CD4-positive, CD25-positive, alpha-beta regulatory T cell (primary cell): ENCODE results near the gene TMSB4X. TPM values are rescaled to one million over a fixed set of nuclear protein-coding genes. Genes with fewer than 3 reads are reported as not detected.
"Not testable (repeated sequence)": the region's sequence is repeated elsewhere in the genome, so short reads cannot be mapped to it uniquely, and the experiment has no call there.

Experiments
- ATAC-seq, 2 donors: fragments of 150-1000 bp; cut with Tn5 transposase; one replicate each; pipeline ENCODE4 v1.10.0; 2021; ENCODE audit warnings: low read depth in 2 of 2, moderate number of reproducible peaks in 2 of 2, moderate library complexity in 1 of 2
- DNase-seq, 3 donors: peaks; one replicate each; pipeline versions ENCODE4 v3.0.0 to v3.0.0-alpha.2; 2012 to 2022; ENCODE audit warnings: mixed read lengths in 1 of 3
- H3K27ac ChIP-seq: one replicate; pipeline ENCODE4 v1.7.0; 2013; ENCODE audit warnings: mild to moderate bottlenecking, low read length; ENCODE audit not compliant: insufficient read depth, poor library complexity, severe bottlenecking
- H3K27me3 ChIP-seq: one replicate; pipeline ENCODE4 v1.7.0; 2013; ENCODE audit warnings: low read length; ENCODE audit not compliant: control insufficient read depth, insufficient read depth
- H3K36me3 ChIP-seq: one replicate; pipeline ENCODE4 v1.7.0; 2013; ENCODE audit warnings: mild to moderate bottlenecking, low read length, moderate library complexity; ENCODE audit not compliant: control insufficient read depth, insufficient read depth
- H3K4me1 ChIP-seq: 2 replicates; pipeline ENCODE4 v1.7.0; 2013; ENCODE audit warnings: mild to moderate bottlenecking, low read length; ENCODE audit not compliant: insufficient read depth, control insufficient read depth, poor library complexity, severe bottlenecking
- H3K4me3 ChIP-seq: one replicate; pipeline ENCODE4 v1.7.0; 2013; ENCODE audit warnings: low read depth, mild to moderate bottlenecking, low read length, moderate library complexity
- H3K9me3 ChIP-seq, 2 experiments: 1 replicate in 1 of 2; 2 replicates in 1 of 2; pipeline ENCODE4 v1.7.0; 2013; ENCODE audit warnings: low read length in 2 of 2, mild to moderate bottlenecking in 1 of 2, moderate library complexity in 1 of 2; ENCODE audit not compliant: control insufficient read depth in 2 of 2
- H3K27ac Mint-ChIP-seq, 3 donors: one replicate each; pipeline ENCODE4 v1.8.0; 2020 to 2022; ENCODE audit warnings: mild to moderate bottlenecking in 3 of 3, mixed read lengths in 3 of 3, moderate library complexity in 2 of 3
- H3K27me3 Mint-ChIP-seq: one replicate; pipeline ENCODE4 v1.8.0; 2022; ENCODE audit warnings: mild to moderate bottlenecking, mixed read lengths
- H3K36me3 Mint-ChIP-seq: one replicate; pipeline ENCODE4 v1.8.0; 2020; ENCODE audit warnings: mixed read lengths
- H3K4me1 Mint-ChIP-seq, 4 donors: one replicate each; pipeline ENCODE4 v1.8.0; 2020 to 2022; ENCODE audit warnings: mixed read lengths in 4 of 4, mild to moderate bottlenecking in 1 of 4
- H3K4me3 Mint-ChIP-seq, 4 donors: one replicate each; pipeline ENCODE4 v1.8.0; 2020 to 2022; ENCODE audit warnings: mild to moderate bottlenecking in 4 of 4, mixed read lengths in 4 of 4, moderate library complexity in 3 of 4
- H3K9me3 Mint-ChIP-seq, 7 donors: one replicate each; pipeline ENCODE4 v1.8.0; 2020 to 2022; ENCODE audit warnings: mixed read lengths in 7 of 7, mild to moderate bottlenecking in 3 of 7, moderate library complexity in 2 of 7
- polyA plus RNA-seq, 4 donors: library from polyadenylated mRNA; unstranded; fragments of 300-500 nt; fragmentation: Illumina TruSeq; gene quantifications; one replicate each; pipeline ENCODE4 v1.2.3, GENCODE V29; 2021
- total RNA-seq: library from RNA; stranded (reverse); gene quantifications from one replicate; pipeline ENCODE4 v1.2.3, GENCODE V29; 2022

The TMSB4X gene
- total and polyA plus RNA-seq, 5 donors from 2014 or later = 6,725 to 36,942 (median 34,427) TPM

DNA sequence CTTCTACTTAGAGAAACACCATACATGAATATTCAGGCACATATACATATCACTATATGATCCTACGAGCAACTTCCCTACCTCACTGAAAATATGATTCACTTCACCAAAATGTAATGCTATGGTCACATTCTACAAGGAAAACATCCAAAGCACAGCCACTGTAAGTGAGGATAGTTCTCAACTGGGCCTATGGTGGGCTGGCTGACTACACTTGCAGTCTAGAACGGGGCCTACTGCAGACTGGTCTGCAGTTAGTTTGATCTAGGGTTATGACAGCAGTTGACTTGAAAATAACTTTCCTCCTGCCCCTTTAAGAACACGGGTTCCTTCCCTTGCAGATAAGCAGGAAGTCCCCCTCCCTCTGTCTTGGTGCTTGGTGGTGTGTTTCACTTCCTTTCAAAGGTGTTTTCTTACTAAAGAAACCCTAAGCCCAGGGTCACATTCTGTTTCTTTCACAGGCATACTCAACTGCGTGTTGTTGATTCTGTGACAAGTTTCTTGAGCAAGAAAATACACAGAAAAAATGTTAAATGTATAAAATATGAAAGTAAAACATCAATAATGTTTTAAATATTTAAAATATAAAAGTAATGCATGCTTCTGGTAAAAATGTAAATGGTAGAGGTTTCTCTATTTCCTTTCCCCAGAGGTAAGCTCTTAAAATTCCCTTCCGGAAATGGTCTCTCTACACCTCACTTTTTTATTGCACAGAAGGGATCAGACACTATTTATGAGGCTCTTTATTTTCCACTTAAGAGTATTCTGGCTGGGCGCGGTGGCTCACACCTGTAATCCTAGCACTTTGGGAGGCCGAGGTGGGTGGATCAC is 18.0 kb upstream of the TMSB4X start:
- H3K36me3 ChIP-seq = no peaks in the 10 kb centered on the region
- H3K27ac Mint-ChIP-seq = peak overlapping the region; percentile 97 to 98 (median 98)
- no peaks in the 10 kb centered on the region for H3K9me3 Mint-ChIP-seq
- peak overlapping the region; percentile 89 for H3K27ac ChIP-seq
- no peaks in the 10 kb centered on the region for H3K27me3 Mint-ChIP-seq
- ATAC-seq (peak; percentile 79), DNase-seq (peak; percentile 61 to 95 (median 86))
- no peaks in the 10 kb centered on the region for H3K27me3 ChIP-seq
- peak overlapping the region; percentile 75 to 97 (median 88) for H3K4me3 Mint-ChIP-seq
- H3K36me3 Mint-ChIP-seq = no peaks in the 10 kb centered on the region
- peaks cover 24 to 88% (median 43%) of the 10 kb centered on the region in 4 donors for H3K4me1 Mint-ChIP-seq
- H3K9me3 ChIP-seq = no peaks in the 10 kb centered on the region
- peak overlapping the region; percentile 76 for H3K4me3 ChIP-seq
- H3K4me1 ChIP-seq = peaks cover 88% of the 10 kb centered on the region

DNA sequence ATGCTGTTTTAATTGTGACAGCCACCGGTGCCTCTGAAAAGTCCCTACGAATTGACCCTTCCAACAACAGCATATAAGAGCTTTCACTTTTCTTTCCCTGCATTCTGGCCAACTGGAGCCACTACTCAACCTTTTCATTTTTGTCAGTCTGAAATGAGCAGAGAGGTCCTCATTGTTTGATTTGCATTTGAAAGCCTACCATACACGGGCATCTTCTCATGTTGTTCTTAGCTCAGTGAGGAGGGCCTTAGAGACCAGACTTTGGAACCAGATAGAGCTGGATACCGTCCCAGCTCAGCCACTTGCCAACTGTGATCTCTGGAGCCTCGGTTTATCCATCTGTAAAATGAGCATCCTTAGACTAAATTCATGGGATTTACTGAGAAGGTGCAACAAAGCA is 16.9 kb upstream of the TMSB4X start:
- peak overlapping the region; percentile 72 for H3K4me3 ChIP-seq
- Mint-ChIP-seq H3K9me3 (no peaks in the 10 kb centered on the region), H3K4me1 (peaks cover 22 to 83% (median 39%) of the 10 kb centered on the region in 4 donors), H3K4me3 (peak overlapping the region; percentile 43 to 90 (median 78)), H3K36me3 (no peaks in the 10 kb centered on the region), H3K27ac (peak overlapping the region; percentile 93 to 97 (median 96)), H3K27me3 (no peaks in the 10 kb centered on the region)
- no peak for ATAC-seq
- H3K36me3 ChIP-seq = no peaks in the 10 kb centered on the region
- no peaks in the 10 kb centered on the region for H3K27me3 ChIP-seq
- DNase-seq = peak in 1 of 3 donors; percentile 30
- peaks cover 81% of the 10 kb centered on the region for H3K4me1 ChIP-seq
- no peaks in the 10 kb centered on the region for H3K9me3 ChIP-seq
- peak overlapping the region; percentile 89 for H3K27ac ChIP-seq

- no peaks in the 10 kb centered on the region for H3K36me3 Mint-ChIP-seq
- H3K4me3 Mint-ChIP-seq = peak overlapping the region in 2 of 4 donors; percentile 80 to 90
- ATAC-seq = no peak
These were observed 16.4 kb upstream of the TMSB4X start for GRCh38 chrX:12958461-12958860.

GRCh38 chrX:12961196-12961718 is 13.7 kb upstream of the TMSB4X start:
- Histone ChIP-seq H3K27me3 (no peaks in the 10 kb centered on the region), H3K9me3 (no peaks in the 10 kb centered on the region), H3K27ac (peak overlapping the region; percentile 89), H3K4me1 (peaks cover 57% of the 10 kb centered on the region), H3K36me3 (no peaks in the 10 kb centered on the region), H3K4me3 (peak overlapping the region; percentile 66)
- peak overlapping the region; percentile 55 to 99 (median 87) for H3K27ac Mint-ChIP-seq
- peak in 1 of 3 donors; percentile 57 for DNase-seq
- no peaks in the 10 kb centered on the region for H3K36me3 Mint-ChIP-seq
- peaks cover 18 to 65% (median 33%) of the 10 kb centered on the region in 4 donors for H3K4me1 Mint-ChIP-seq
- H3K9me3 Mint-ChIP-seq = no peaks in the 10 kb centered on the region
- no peak for ATAC-seq
- peak overlapping the region; percentile 2 to 49 (median 28) for H3K4me3 Mint-ChIP-seq
- no peaks in the 10 kb centered on the region for H3K27me3 Mint-ChIP-seq

More at GRCh38 chrX:12958461-12958860, 16.4 kb upstream of the TMSB4X start:
- Histone ChIP-seq H3K4me3 (peak overlapping the region; percentile 72), H3K36me3 (no peaks in the 10 kb centered on the region), H3K27me3 (no peaks in the 10 kb centered on the region), H3K9me3 (no peaks in the 10 kb centered on the region), H3K27ac (peak overlapping the region; percentile 89), H3K4me1 (peaks cover 78% of the 10 kb centered on the region)
- H3K9me3 Mint-ChIP-seq = no peaks in the 10 kb centered on the region
- H3K4me1 Mint-ChIP-seq = peaks cover 18 to 79% (median 37%) of the 10 kb centered on the region in 4 donors
- no peaks in the 10 kb centered on the region for H3K27me3 Mint-ChIP-seq
- peak overlapping the region in 1 of 3 donors; percentile 97 for H3K27ac Mint-ChIP-seq
- DNase-seq = peak in 1 of 3 donors; percentile 66

DNA sequence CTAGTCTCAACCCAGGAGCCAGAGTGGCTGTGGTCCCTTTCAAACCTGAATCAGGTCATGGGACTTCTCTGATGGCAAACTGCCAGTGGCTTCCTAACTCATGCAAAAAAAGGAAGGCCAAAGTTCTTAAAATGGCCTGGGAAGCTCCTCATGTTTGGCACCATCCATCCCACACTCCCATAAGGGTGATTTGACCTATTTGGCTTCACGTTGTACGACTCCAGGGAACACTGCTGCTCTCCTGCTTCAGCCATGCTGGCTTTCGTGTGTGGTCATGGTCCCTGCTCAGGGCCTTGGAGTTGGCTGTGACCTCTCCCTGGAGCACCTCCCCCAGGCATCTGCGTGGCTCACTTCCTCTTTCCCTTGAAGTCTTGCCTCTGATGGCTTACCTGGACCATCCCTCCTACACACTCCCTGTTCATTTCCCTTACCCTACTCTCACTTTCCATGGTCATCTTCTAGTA is 12.8 kb upstream of the TMSB4X start:
- Mint-ChIP-seq H3K36me3 (no peaks in the 10 kb centered on the region), H3K27ac (peak overlapping the region; percentile 55 to 99 (median 87)), H3K27me3 (no peaks in the 10 kb centered on the region), H3K9me3 (no peaks in the 10 kb centered on the region), H3K4me1 (peaks cover 15 to 66% (median 37%) of the 10 kb centered on the region in 4 donors), H3K4me3 (peak overlapping the region in 3 of 4 donors; percentile 26 to 46 (median 42))
- H3K4me3 ChIP-seq = peak overlapping the region; percentile 66
- peak in 1 of 3 donors; percentile 0 for DNase-seq
- H3K27me3 ChIP-seq = no peaks in the 10 kb centered on the region
- no peaks in the 10 kb centered on the region for H3K36me3 ChIP-seq
- peaks cover 57% of the 10 kb centered on the region for H3K4me1 ChIP-seq
- no peak for ATAC-seq
- no peaks in the 10 kb centered on the region for H3K9me3 ChIP-seq
- H3K27ac ChIP-seq = peak overlapping the region; percentile 89

DNA sequence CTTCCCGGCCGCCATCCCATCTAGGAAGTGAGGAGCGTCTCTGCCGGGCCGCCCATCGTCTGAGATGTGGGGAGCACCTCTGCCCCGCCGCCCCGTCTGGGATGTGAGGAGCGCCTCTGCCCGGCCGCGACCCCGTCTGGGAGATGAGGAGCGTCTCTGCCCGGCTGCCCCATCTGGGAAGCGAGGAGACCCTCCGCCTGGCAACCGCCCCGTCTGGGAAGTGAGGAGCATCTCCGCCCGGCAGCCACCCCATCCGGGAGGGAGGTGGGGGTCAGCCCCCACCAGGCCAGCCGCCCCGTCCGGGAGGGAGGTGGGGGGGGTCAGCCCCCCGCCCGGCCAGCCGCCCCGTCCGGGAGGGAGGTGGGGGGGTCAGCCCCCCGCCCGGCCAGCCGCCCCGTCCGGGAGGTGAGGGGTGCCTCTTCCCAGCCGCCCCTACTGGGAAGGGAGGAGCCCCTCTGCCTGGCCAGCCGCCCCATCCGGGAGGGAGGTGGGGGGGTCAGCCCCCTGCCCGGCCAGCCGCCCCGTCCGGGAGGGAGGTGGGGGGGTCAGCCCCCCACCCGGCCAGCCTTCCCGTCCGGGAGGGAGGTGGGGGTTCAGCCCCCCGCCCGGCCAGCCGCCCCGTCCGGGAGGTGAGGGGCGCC is 11.6 kb upstream of the TMSB4X start:
- H3K27me3 ChIP-seq, H3K36me3 ChIP-seq, DNase-seq, H3K9me3 Mint-ChIP-seq, H3K27ac Mint-ChIP-seq, ATAC-seq, H3K4me3 ChIP-seq, H3K27ac ChIP-seq, H3K36me3 Mint-ChIP-seq, H3K9me3 ChIP-seq, H3K4me3 Mint-ChIP-seq, H3K27me3 Mint-ChIP-seq: not testable (repeated sequence)
- peaks cover 20 to 64% (median 35%) of the 10 kb centered on the region in 4 donors for H3K4me1 Mint-ChIP-seq
- H3K4me1 ChIP-seq = peaks cover 52% of the 10 kb centered on the region

- H3K4me1 Mint-ChIP-seq = peaks cover 20 to 68% (median 36%) of the 10 kb centered on the region in 4 donors
- H3K4me3 Mint-ChIP-seq = peak overlapping the region in 1 of 4 donors; percentile 83
- H3K9me3 ChIP-seq = no peaks in the 10 kb centered on the region
- DNase-seq = no peak
- no peaks in the 10 kb centered on the region for H3K36me3 Mint-ChIP-seq
- no peak overlapping the region for H3K4me3 ChIP-seq
- H3K27me3 ChIP-seq = no peaks in the 10 kb centered on the region
- peak overlapping the region in 2 of 3 donors; percentile 76 to 90 for H3K27ac Mint-ChIP-seq
- no peak for ATAC-seq
- no peaks in the 10 kb centered on the region for H3K27me3 Mint-ChIP-seq
- peak overlapping the region; percentile 90 for H3K27ac ChIP-seq
- H3K9me3 Mint-ChIP-seq = no peaks in the 10 kb centered on the region
- peaks cover 54% of the 10 kb centered on the region for H3K4me1 ChIP-seq
- no peaks in the 10 kb centered on the region for H3K36me3 ChIP-seq
These were observed 9.6 kb upstream of the TMSB4X start for GRCh38 chrX:12965131-12965940.
